Stimulated activated CD8-positive, alpha-beta memory T cell treated with anti-CD3 and anti-CD28 coated beads, Interleukin-4, amount 100 ng/mL, for 48 hours (primary cell): ENCODE data around the gene LIPK.
"Not testable (repeated sequence)": the region's sequence is repeated elsewhere in the genome, so short reads cannot be mapped to it uniquely, and the experiment has no call there.

Experiments used
- DNase-seq: peaks from one replicate; pipeline ENCODE4 v3.0.0-alpha.2; 2020

The LIPK gene

GRCh38 chr10:88705958-88706357, at the start of gene LIPK:
Gene LIPK, plus strand, starts transcription at chr10:88706249. Its CDS starts 18,295 bp downstream, at chr10:88724544.
- DNase-seq: no peak

GRCh38 chr10:88657901-88658300, 48.1 kb upstream of the LIPK start:
- DNase-seq: no peak

- DNase-seq: no peak
Measured at GRCh38 chr10:88659725-88660597, 46.1 kb upstream of the LIPK start.

- DNase-seq: no peak
Measured at GRCh38 chr10:88660598-88660884, 45.5 kb upstream of the LIPK start.

- DNase-seq: no peak
Measured at GRCh38 chr10:88661018-88661417, 45.0 kb upstream of the LIPK start.

- no peak for DNase-seq
Measured at GRCh38 chr10:88661577-88661976, 44.5 kb upstream of the LIPK start.

- DNase-seq: not testable (repeated sequence)
Measured at GRCh38 chr10:88663153-88663552, 42.9 kb upstream of the LIPK start.

GRCh38 chr10:88664142-88664541, 41.9 kb upstream of the LIPK start, which contains the start of gene LIPF:
Gene LIPF, plus strand, starts transcription at chr10:88664442. Its CDS starts 2,856 bp downstream, at chr10:88667298.
- DNase-seq: no peak

GRCh38 chr10:88668465-88668864, 37.6 kb upstream of the LIPK start:
- DNase-seq: no peak

GRCh38 chr10:88670497-88670896, 35.6 kb upstream of the LIPK start:
- DNase-seq: no peak

- no peak for DNase-seq
Measured at GRCh38 chr10:88672041-88672440, 34.0 kb upstream of the LIPK start.

- no peak for DNase-seq
Measured at GRCh38 chr10:88676283-88677060, 29.6 kb upstream of the LIPK start.

GRCh38 chr10:88680958-88681357, 25.1 kb upstream of the LIPK start:
- DNase-seq: no peak

GRCh38 chr10:88682491-88682890, 23.6 kb upstream of the LIPK start:
- DNase-seq: no peak

GRCh38 chr10:88687853-88688467, 18.1 kb upstream of the LIPK start:
- no peak for DNase-seq

GRCh38 chr10:88689366-88689765, 16.7 kb upstream of the LIPK start:
- DNase-seq: no peak

GRCh38 chr10:88693392-88694020, 12.5 kb upstream of the LIPK start:
- DNase-seq: no peak

GRCh38 chr10:88702848-88703597, 3.0 kb upstream of the LIPK start:
- no peak for DNase-seq

GRCh38 chr10:88707429-88708155, 1.5 kb downstream of the LIPK start:
- DNase-seq: no peak

GRCh38 chr10:88709361-88709760, 3.3 kb downstream of the LIPK start:
- not testable (repeated sequence) for DNase-seq

- DNase-seq: no peak
Measured at GRCh38 chr10:88715517-88715916, 9.5 kb downstream of the LIPK start.

- DNase-seq: no peak
Measured at GRCh38 chr10:88721392-88721791, 15.3 kb downstream of the LIPK start.
